Measurements from ENCODE around the gene GINS2. TPM values are rescaled to one million over a fixed set of nuclear protein-coding genes. Genes with fewer than 3 reads are reported as not detected.

Gene GINS2
- total RNA-seq, 4 donors from 2014 or later = 1.8 to 2.5 (median 1.9) TPM; not detected in 1

DNA sequence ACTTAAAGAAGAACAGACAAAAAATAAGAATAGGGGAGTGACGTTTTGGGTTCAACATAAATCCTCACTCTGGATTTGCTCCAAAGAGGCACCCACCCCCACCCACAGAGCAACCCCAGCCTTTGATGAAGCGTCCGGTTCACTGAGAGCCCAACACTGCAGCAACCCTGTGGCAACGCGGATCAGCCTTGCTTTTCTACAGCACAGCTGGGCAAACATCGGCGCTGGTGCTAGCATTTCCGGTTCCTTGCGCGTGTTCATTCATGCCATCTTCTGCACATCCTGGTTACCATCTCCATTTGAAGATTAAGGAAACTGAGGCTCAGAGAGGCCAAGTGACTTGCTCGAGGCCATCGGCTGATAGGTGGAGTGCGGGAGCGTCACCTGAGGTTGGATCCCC is 8.7 kb upstream of the GINS2 start:
- WGBS = 36% methylated on average over 14 of the region's 14 CpGs
- no peak for DNase-seq (ENCODE audit: low spot score in 2 of 2)
- Histone ChIP-seq H3K27ac (no peak overlapping the region), H3K9me3 (no peaks in the 10 kb centered on the region), H3K36me3 (no peaks in the 10 kb centered on the region), H3K4me3 (peak overlapping the region; percentile 18), H3K27me3 (peaks cover 15% of the 10 kb centered on the region), H3K4me1 (peaks cover 13% of the 10 kb centered on the region)
- no peak for TF ChIP-seq EP300 (IDR thresholded peaks at IDR 0.05)
- no peak for TF ChIP-seq POLR2AphosphoS5 (IDR thresholded peaks at IDR 0.05)
- TF ChIP-seq, protein P1, sequence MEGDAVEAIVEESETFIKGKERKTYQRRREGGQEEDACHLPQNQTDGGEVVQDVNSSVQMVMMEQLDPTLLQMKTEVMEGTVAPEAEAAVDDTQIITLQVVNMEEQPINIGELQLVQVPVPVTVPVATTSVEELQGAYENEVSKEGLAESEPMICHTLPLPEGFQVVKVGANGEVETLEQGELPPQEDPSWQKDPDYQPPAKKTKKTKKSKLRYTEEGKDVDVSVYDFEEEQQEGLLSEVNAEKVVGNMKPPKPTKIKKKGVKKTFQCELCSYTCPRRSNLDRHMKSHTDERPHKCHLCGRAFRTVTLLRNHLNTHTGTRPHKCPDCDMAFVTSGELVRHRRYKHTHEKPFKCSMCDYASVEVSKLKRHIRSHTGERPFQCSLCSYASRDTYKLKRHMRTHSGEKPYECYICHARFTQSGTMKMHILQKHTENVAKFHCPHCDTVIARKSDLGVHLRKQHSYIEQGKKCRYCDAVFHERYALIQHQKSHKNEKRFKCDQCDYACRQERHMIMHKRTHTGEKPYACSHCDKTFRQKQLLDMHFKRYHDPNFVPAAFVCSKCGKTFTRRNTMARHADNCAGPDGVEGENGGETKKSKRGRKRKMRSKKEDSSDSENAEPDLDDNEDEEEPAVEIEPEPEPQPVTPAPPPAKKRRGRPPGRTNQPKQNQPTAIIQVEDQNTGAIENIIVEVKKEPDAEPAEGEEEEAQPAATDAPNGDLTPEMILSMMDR (IDR thresholded peaks at IDR 0.05) = no peak
- no peak for TF ChIP-seq POLR2A (IDR thresholded peaks at IDR 0.05)

DNA sequence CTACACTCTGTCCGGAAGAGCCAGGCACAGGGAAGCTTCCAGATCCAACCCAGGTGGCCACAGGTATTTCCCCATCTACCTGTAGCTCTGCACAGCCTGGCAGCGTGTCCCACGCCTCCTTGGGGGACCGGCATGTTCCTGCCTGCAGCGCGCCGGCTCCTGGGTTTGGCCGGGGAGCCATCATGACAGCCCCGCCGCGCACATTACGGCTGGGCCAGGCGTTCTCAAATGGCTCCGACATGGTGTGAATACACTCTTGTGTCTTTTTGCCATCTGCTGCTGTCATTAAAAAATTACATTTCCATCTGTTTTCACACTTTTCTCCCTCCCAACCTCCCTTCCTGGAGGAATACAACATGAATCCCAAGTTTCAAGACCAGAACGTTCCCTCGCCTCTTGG is 8.0 kb upstream of the GINS2 start:
- H3K4me1 ChIP-seq = peaks cover 13% of the 10 kb centered on the region
- H3K27ac ChIP-seq = no peak overlapping the region
- DNase-seq (ENCODE audit: low spot score in 2 of 2) = no peak
- peak overlapping the region; percentile 18 for H3K4me3 ChIP-seq
- H3K9me3 ChIP-seq = no peaks in the 10 kb centered on the region
- WGBS = 43% methylated on average over 16 of the region's 16 CpGs
- H3K36me3 ChIP-seq = no peaks in the 10 kb centered on the region
- TF ChIP-seq POLR2AphosphoS5 (IDR thresholded peaks at IDR 0.05) = no peak
- TF ChIP-seq EP300 (IDR thresholded peaks at IDR 0.05) = no peak
- no peak for TF ChIP-seq POLR2A (IDR thresholded peaks at IDR 0.05)
- TF ChIP-seq, protein P1 (IDR thresholded peaks at IDR 0.05) = no peak
- H3K27me3 ChIP-seq = peaks cover 15% of the 10 kb centered on the region

DNA sequence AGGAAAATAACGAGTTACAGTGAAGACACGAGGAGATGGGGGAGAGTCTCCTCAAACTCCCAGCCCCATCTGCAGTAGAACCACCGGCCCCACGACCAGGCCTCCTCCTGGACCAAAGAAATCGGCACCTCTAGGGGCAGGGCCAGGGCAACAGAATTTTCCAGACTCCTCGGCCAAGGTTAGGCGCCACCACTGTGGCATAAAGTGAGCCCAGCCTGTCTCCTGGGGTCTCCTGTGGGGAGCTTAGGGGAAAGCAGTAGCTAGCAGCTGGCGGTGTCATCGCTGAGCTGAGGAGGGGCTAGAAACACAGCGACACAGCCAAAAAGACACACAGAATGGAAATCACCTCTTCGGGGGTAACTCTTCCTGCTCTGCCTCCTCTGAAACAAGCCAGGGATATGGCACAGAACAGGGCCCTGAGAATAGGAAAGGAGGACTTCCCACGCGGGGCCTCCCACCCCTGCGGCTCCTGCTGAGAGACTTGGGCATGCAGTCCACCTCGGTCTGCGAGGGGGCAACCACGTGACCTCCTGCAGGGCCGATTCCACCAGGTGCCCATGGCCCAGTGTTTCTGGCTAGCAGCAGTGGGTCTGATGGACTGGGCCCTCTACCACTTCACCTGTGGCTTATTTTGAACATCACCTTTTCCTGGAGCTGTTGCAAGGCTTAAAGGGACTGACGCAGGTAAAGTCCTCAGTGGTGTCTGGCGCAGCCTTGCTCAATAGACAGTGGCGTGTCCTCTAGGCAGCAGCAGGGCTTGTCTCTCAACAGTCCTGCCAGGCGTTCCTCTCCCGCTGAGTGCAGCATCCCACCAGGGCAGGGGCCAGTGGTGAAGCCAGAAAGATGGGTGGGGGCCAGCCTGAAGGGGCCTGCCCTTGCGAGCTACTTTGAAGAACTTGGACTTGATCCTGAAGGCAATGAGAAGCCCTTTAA is 6.7 kb upstream of the GINS2 start:
- WGBS = 77% methylated on average over 21 of the region's 24 CpGs
- TF ChIP-seq EP300 (IDR thresholded peaks at IDR 0.05) (no peak), POLR2AphosphoS5 (IDR thresholded peaks at IDR 0.05) (no peak), POLR2A (IDR thresholded peaks at IDR 0.05) (no peak)
- TF ChIP-seq, protein P1 (IDR thresholded peaks at IDR 0.05) = no peak
- no peaks in the 10 kb centered on the region for H3K36me3 ChIP-seq
- H3K27me3 ChIP-seq = peaks cover 15% of the 10 kb centered on the region
- H3K4me1 ChIP-seq = peaks cover 15% of the 10 kb centered on the region
- H3K27ac ChIP-seq = no peak overlapping the region
- no peak overlapping the region for H3K4me3 ChIP-seq
- no peaks in the 10 kb centered on the region for H3K9me3 ChIP-seq
- DNase-seq (ENCODE audit: low spot score in 2 of 2) = no peak

DNA sequence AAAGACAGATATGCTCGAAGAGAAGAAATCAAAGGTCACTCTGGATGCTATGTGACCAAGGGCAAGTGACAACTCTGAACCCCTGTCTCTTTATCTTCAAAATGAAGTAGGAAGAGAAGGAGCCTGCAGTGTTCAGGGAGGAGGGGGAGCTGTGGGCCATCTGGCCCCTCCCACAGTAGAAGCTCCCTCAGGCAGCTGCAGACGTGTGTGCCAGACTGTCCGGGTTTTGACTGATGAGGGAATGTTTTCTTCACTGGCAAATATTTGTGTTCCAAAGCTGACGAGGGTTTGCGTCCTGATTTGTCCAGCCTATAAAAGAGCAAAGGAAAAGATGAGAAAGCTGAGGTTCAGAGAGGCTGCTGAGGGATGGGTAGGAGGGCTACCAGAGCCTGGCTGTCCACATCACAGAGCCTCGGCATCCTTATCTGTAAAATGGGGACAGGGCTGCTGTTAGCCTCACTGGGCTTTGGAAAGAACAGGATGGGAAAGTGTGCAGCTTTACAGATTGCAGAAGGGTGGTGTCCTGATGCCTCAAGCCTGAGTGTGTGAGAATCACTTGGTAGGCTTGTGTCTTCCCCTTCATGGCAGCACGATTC is 1.8 kb upstream of the GINS2 start:
- Histone ChIP-seq H3K4me3 (no peak overlapping the region), H3K27me3 (peaks cover 4% of the 10 kb centered on the region), H3K36me3 (no peaks in the 10 kb centered on the region), H3K27ac (no peak overlapping the region), H3K9me3 (no peaks in the 10 kb centered on the region), H3K4me1 (peaks cover 22% of the 10 kb centered on the region)
- no peak for TF ChIP-seq POLR2A (IDR thresholded peaks at IDR 0.05)
- no peak for TF ChIP-seq EP300 (IDR thresholded peaks at IDR 0.05)
- no peak for TF ChIP-seq POLR2AphosphoS5 (IDR thresholded peaks at IDR 0.05)
- TF ChIP-seq, protein P1 (IDR thresholded peaks at IDR 0.05) = no peak
- 42% methylated on average over 7 of the region's 7 CpGs for WGBS
- no peak for DNase-seq (ENCODE audit: low spot score in 2 of 2)

DNA sequence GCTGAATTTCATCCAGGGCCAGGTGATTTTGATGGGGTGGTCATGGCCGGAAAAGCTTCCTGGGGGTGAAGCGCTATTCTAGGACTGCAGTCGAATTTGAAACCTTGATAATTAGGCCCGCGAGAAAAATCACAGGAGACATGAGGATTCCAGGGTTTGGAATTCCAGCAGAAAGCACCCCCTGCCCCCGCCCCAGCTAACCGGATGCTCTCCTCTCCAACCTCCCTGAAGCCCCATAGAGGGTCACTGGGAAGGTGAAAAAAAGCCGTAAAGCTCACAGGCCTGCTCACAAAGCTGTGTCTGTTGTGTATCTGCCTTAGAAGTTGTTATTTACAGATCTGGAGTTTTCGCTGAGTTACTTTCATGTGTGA is 1.2 kb upstream of the GINS2 start:
- peaks cover 3% of the 10 kb centered on the region for H3K27me3 ChIP-seq
- peaks cover 22% of the 10 kb centered on the region for H3K4me1 ChIP-seq
- H3K9me3 ChIP-seq = no peaks in the 10 kb centered on the region
- no peak overlapping the region for H3K4me3 ChIP-seq
- no peak for DNase-seq (ENCODE audit: low spot score in 2 of 2)
- no peak overlapping the region for H3K27ac ChIP-seq
- TF ChIP-seq POLR2AphosphoS5 (IDR thresholded peaks at IDR 0.05) = no peak
- 76% methylated on average over 9 of the region's 9 CpGs for WGBS
- no peaks in the 10 kb centered on the region for H3K36me3 ChIP-seq

Data from suprapubic skin (tissue), 4 donors.